ENCODE results near the gene PCDHA1.
A peak's percentile ranks its signal among the peaks of the same experiment; 100 is the strongest.
"Not testable (repeated sequence)": the region's sequence is repeated elsewhere in the genome, so short reads cannot be mapped to it uniquely, and the experiment has no call there.

The PCDHA1 gene

DNA sequence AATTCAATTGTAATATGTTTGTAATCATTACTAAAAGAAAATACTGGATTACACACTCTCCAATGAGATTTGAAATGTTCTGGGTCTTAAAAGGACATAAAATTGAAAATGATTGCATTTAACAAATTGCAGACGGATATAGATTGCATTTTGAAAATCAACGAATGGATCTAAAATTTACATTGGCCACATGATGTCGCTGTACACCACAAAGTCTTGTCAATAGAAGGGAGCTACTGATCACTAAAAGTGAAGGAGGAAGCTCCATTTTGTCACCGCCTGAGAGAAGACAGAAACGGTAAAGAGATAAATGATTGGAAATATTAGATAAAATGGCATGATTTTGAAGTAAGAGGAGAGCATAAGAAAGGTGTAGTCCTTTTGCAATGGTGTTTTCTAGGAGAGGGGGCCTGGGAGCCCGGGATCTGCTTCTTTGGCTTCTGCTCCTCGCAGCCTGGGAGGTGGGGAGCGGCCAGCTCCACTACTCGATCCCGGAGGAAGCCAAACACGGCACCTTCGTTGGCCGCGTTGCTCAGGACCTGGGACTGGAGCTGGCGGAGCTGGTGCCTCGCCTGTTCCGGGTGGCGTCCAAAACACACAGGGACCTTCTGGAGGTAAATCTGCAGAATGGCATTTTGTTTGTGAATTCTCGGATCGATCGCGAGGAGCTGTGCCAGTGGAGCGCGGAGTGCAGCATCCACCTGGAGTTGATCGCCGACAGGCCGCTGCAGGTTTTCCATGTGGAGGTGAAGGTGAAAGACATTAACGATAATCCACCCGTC is at the start of gene PCDHA1:
Gene PCDHA1 (plus strand): TSS at position 236 of the 782 bp plus-strand sequence.
- DNase-seq, result no peak

DNA sequence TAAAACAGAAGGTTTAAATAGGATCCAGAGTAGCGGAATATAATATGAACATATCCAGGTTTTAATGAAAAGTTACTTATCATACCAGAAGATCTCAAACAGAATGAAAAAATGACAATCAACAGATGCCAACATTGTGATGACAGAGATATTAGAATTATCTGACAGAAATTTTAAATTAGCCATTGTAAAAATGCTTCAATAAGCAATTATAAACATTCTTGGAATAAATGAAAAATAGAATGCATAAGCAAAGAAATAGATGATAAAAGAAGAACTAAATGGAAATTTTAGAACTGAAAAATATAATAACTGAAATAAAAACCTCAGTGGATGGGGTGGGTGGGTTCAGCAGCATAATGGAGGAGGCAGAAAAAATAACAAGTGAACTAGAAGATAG is 48.5 kb upstream of the PCDHA1 start:
- DNase-seq, result no peak

DNA sequence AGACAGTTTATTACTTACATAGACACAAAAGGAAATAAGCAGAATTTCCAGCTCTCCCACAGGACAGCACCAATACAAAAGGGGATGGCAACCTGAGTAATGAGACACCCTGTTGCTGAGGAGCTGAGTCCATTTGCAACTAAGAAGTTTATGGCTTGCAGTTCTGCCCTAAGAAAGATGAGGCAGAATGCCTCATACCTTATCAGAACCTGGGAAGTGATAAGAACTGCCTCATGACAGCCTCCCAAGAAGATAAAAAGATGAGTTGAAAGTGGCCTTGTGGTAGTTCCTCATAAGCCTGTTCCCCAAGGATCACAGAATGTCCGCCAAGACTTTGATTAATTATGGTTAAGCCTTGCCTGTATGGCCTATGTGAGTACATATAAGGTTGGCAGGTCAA is 44.0 kb upstream of the PCDHA1 start:
- no peak for DNase-seq

- DNase-seq, result no peak
Measured at GRCh38 chr5:140753561-140753960, 32.4 kb upstream of the PCDHA1 start.

- no peak for DNase-seq
Measured at GRCh38 chr5:140764177-140764973, 21.6 kb upstream of the PCDHA1 start.

DNA sequence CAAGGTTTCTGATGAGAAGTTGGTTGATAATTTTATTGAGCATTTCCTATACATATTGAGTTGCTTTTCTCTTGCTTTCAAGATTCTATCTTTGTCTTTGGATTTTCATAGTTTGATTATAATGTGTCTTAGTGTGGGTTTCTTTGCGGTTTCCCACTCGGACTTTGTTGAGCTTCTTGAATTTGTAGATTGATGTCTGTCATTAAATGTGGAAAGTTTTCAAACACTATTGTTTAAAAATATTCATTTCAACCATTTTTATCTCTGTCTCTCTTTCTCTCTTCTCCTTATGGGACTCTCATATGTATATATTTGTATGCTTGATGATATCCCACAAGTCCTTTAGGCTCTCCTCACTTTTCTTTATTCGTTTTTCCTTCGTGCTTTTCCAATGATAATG is 18.5 kb upstream of the PCDHA1 start:
- DNase-seq, result no peak

DNA sequence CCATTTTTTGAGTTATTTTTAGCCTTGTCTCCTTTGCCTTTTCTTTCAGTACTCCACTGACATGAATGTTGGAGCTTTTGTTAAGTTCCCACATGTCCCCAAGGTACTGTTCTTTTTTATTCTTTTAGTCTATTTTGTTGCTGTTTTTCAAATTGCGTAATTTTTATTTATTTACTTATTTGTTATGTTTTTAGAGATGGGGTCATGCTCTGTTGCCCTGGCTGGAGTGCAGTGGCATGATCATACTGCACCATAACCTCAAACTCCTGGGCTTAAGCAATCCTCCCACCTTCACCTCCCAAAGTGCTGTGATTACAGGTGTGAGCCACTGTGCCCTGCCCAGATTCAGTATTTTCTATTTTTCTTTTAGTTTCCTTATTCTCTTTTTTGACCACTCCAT is 5.4 kb upstream of the PCDHA1 start:
- no peak for DNase-seq

DNA sequence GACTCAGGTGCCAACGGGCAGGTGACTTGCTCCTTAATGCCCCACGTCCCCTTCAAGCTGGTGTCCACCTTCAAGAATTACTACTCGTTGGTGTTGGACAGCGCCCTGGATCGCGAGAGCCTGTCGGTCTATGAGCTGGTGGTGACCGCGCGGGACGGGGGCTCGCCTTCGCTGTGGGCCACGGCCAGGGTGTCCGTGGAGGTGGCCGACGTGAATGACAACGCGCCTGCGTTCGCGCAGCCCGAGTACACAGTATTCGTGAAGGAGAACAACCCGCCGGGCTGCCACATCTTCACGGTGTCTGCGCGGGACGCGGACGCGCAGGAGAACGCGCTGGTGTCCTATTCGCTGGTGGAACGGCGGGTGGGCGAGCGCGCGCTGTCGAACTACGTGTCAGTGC is 1.5 kb downstream of the PCDHA1 start:
- DNase-seq, result not testable (repeated sequence)

DNA sequence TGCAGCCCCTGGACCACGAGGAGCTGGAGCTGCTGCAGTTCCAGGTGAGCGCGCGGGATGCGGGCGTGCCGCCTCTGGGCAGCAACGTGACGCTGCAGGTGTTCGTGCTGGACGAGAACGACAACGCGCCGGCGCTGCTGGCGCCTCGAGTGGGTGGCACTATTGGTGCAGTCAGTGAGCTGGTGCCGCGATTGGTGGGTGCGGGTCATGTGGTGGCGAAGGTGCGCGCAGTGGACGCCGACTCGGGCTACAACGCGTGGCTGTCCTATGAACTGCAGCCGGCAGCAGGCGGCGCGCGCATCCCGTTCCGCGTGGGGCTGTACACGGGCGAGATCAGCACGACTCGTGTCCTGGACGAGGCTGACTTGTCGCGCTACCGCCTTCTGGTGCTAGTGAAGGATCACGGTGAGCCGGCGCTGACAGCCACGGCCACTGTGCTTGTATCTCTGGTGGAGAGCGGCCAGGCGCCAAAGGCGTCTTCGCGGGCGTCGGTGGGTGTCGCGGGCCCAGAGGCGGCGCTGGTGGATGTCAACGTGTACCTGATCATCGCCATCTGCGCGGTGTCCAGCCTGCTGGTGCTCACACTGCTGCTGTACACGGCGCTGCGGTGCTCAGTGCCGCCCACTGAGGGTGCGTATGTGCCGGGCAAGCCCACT is 2.0 kb downstream of the PCDHA1 start:
- DNase-seq, result not testable (repeated sequence)

DNA sequence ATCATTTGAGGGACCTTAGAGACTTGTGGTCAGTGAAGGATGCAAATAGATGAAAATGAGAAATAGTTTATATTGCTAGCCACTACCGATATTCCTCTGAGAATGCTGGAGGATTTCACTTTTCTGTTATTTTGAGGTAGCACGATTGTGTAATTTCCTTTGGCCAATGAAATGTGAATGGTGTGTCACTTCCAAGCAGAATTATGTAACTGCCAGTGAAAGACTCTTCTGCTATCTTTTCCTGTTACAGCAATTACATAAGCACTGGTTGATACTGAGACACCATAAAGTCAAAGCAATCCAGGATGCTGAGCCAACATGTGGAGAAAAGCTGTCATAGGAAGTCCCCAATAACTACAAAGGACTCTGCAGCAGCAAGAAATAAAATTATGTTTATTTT is 5.1 kb downstream of the PCDHA1 start:
- no peak for DNase-seq

GRCh38 chr5:140794595-140795258 is 8.8 kb downstream of the PCDHA1 start, which contains the start of gene PCDHA2:
Gene PCDHA2, plus strand, starts transcription at chr5:140794852.
- peak; percentile 18 for DNase-seq

DNA sequence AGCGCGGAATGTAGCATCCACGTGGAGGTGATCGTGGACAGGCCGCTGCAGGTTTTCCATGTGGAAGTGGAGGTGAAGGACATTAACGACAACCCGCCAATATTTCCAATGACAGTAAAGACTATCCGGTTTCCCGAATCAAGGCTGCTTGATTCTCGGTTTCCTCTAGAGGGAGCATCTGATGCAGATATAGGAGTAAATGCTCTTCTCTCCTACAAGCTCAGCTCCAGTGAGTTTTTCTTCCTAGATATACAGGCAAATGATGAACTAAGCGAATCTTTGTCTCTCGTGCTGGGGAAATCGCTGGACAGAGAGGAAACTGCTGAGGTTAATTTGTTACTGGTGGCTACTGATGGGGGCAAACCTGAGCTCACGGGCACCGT is 9.3 kb downstream of the PCDHA1 start:
- peak; percentile 8 for DNase-seq

- not testable (repeated sequence) for DNase-seq
Measured at GRCh38 chr5:140796072-140796717, 10.3 kb downstream of the PCDHA1 start.

- no peak for DNase-seq
Measured at GRCh38 chr5:140796718-140797095, 10.8 kb downstream of the PCDHA1 start.

DNA sequence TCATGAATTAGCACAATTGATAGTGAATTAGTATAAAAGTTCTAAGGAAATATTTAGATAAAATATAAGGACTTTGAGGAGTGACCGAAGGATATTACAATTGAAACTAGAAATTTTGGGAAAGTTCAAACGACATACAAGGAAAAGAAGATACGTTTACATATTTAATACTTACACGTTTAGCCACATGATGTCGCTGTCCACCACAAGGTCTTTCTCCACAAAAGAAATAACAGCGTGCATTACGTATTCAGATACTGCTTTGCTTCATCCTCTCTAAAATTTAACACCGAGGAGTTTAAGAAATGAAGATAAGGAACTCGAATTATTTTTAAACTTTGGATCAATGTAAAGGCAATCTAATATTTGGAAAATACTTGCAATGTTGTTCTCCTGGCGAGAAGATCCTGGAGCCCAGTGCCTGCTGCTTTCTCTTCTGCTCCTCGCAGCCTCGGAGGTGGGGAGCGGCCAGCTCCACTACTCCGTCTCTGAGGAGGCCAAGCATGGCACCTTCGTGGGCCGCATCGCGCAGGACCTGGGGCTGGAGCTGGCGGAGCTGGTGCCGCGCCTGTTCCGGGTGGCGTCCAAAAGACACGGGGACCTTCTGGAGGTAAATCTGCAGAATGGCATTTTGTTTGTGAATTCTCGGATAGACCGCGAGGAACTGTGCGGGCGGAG is 15.0 kb downstream of the PCDHA1 start, which contains the start of gene PCDHA3:
Gene PCDHA3 (plus strand): TSS at position 242 of the 678 bp plus-strand sequence.
- DNase-seq, result no peak

GRCh38 chr5:140801494-140801841 is 15.5 kb downstream of the PCDHA1 start:
- no peak for DNase-seq

DNA sequence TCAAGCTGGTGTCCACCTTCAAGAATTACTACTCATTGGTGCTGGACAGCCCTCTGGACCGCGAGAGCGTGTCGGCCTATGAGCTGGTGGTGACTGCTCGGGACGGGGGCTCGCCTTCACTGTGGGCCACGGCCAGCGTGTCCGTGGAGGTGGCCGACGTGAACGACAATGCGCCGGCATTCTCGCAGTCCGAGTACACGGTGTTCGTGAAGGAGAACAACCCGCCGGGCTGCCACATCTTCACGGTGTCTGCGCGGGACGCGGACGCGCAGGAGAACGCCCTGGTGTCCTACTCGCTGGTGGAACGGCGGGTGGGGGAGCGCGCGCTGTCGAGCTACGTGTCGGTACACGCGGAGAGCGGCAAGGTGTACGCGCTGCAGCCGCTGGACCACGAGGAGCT is 16.4 kb downstream of the PCDHA1 start:
- not testable (repeated sequence) for DNase-seq

GRCh38 chr5:140802781-140803271 is 16.9 kb downstream of the PCDHA1 start:
- no peak for DNase-seq

DNA sequence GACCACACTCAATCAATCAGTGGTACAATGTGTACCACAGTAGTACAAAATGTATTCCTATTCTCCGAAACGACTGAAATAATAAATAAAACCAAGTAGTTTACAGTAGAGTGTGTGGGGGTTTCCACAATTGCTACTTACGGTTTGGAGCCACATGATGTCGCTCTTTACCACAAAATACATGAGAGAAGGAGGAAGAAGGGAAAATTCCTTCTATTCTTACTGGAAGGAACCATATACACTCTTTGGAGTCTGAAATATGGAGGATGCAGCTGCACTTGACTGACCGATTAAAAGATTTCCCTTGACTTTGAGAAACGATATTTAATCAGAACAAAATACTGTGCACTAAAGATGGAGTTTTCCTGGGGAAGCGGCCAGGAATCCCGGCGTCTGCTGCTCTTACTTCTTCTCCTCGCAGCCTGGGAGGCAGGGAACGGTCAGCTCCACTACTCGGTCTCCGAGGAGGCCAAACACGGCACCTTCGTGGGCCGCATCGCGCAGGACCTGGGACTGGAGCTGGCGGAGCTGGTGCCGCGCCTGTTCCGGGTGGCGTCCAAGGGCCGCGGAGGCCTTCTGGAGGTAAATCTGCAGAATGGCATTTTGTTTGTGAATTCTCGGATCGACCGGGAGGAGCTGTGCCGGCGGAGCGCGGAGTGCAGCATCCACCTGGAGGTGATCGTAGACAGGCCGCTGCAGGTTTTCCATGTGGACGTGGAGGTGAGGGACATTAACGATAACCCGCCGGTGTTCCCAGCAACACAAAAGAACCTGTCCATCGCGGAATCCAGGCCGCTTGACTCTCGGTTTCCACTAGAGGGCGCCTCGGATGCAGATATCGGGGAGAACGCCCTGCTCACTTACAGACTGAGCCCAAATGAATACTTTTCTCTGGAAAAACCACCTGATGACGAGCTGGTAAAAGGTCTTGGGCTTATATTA is 21.2 kb downstream of the PCDHA1 start, which contains the start of gene PCDHA4:
Gene PCDHA4 (plus strand): TSS at position 235 of the 942 bp plus-strand sequence.
- DNase-seq, result peak; percentile 22

GRCh38 chr5:140808241-140808888 is 22.4 kb downstream of the PCDHA1 start:
- not testable (repeated sequence) for DNase-seq
